AG09319 (cell line): ENCODE measurements around the gene ZNF358.

Experiments used
- DNase-seq: peaks from one replicate; pipeline ENCODE4 v3.0.0-alpha.2; 2010; ENCODE audit warnings: low read depth; ENCODE audit errors: extremely low read depth
- CTCF ChIP-seq: IDR thresholded peaks from 2 replicates; pipeline ENCODE4 v1.5.1; 2011; ENCODE audit warnings: low read depth, mild to moderate bottlenecking, inconsistent platforms, low read length, moderate library complexity

ZNF358 gene

GRCh38 chr19:7475665-7476064, 40.2 kb upstream of the ZNF358 start:
- no peak for DNase-seq
- no peak for TF ChIP-seq CTCF

GRCh38 chr19:7476241-7476640, 39.7 kb upstream of the ZNF358 start:
- TF ChIP-seq CTCF, result no peak
- no peak for DNase-seq

GRCh38 chr19:7476777-7477494, 39.0 kb upstream of the ZNF358 start:
- DNase-seq, result no peak
- no peak for TF ChIP-seq CTCF

GRCh38 chr19:7477758-7478157, 38.1 kb upstream of the ZNF358 start:
- DNase-seq, result no peak
- no peak for TF ChIP-seq CTCF

GRCh38 chr19:7478173-7478842, 37.6 kb upstream of the ZNF358 start:
- no peak for DNase-seq
- TF ChIP-seq CTCF, result no peak

- no peak for DNase-seq
- no peak for TF ChIP-seq CTCF
These were observed 37.1 kb upstream of the ZNF358 start for GRCh38 chr19:7478843-7479227.

- no peak for TF ChIP-seq CTCF
- no peak for DNase-seq
These were observed 35.5 kb upstream of the ZNF358 start for GRCh38 chr19:7480222-7480969.
